Adrenal gland (tissue), 12 donors: ENCODE measurements around the gene INO80C. TPM values are rescaled to one million over a fixed set of nuclear protein-coding genes. Genes with fewer than 3 reads are reported as not detected.

Source experiments
- DNase-seq, 7 donors: peaks; one replicate each; pipeline ENCODE4 v3.0.0-alpha.2; 2019 to 2020
- H3K27ac ChIP-seq, 5 donors: fragments of 200-600 bp; sonication (generic) in 4 of 5; 1 replicate in 3 of 5; 2 replicates in 2 of 5; pipeline versions ENCODE4 v1.5.1 to v1.8.0; 2016 to 2020; ENCODE audit warnings: mild to moderate bottlenecking in 1 of 5
- H3K27me3 ChIP-seq: fragments of 200-600 bp; 2 replicates; pipeline ENCODE4 v1.8.0; 2021
- H3K36me3 ChIP-seq, 2 donors: fragments of 200-600 bp; replicated peaks in 1 of 2; 1 replicate in 1 of 2; 2 replicates in 1 of 2; pipeline versions ENCODE4 v1.5.1 to v1.8.0; 2018 to 2022
- H3K4me1 ChIP-seq, 2 donors: fragments of 200-600 bp; replicated peaks in 1 of 2; 1 replicate in 1 of 2; 2 replicates in 1 of 2; pipeline versions ENCODE4 v1.5.1 to v1.8.0; 2018 to 2021
- H3K4me3 ChIP-seq, 4 donors: fragments of 200-600 bp; sonication (generic) in 3 of 4; one replicate each; pipeline ENCODE4 v1.5.1; 2016 to 2018
- H3K9me3 ChIP-seq, 3 donors: fragments of 200-600 bp; sonication (generic) in 1 of 3; replicated peaks in 1 of 3; 1 replicate in 2 of 3; 2 replicates in 1 of 3; pipeline versions ENCODE4 v1.5.1 to v1.8.0; 2016 to 2021
- POLR2A ChIP-seq, 2 donors: fragments of 450-650 bp; IDR thresholded peaks; one replicate each; pipeline ENCODE4 v1.6.1; 2017; ENCODE audit warnings: antibody characterized with exemption in 2 of 2, mild to moderate bottlenecking in 2 of 2, moderate library complexity in 1 of 2
- WGBS, 4 donors: extraction: QIAGEN DNeasy Blood & Tissue Kit in 2 of 4; methylation state at CpG; one replicate each; pipeline versions ENCODE4 v1.1.5 to v1.1.7; 2013 to 2017; 5-methylcytosine and 5-hydroxymethylcytosine counted together
- intact Hi-C, 2 donors: fragments of 100-400 bp; cut with DNase I; formaldehyde crosslinking; loops; one replicate each; pipeline versions ENCODE4 v1.14.1 to v1.15.0; 2022 to 2023
- polyA plus RNA-seq, 3 donors: library from polyadenylated mRNA; stranded (reverse); fragments of 200-250 nt in 2 of 3; fragments of 350-450 nt in 1 of 3; fragmentation: Illumina TruSeq in 1 of 3; extraction: RNeasy Lipid Tissue Mini Kit (QIAGEN cat#74804) in 1 of 3; gene quantifications; one replicate each; pipeline ENCODE4 v1.2.3, GENCODE V29; 2013 to 2014
- total RNA-seq, 9 donors: library from RNA; depleted of rRNA in 4 of 9; stranded (reverse); fragments of >200 nt in 4 of 9; fragments of 120-200 nt in 1 of 9; fragmentation: NEBNext Ultra II Directional in 1 of 9; extraction: Animal tissue kit (Norgen Biotek cat#: 25700) in 1 of 9; gene quantifications; one replicate each; pipeline versions ENCODE4 v1.1.0 to v1.2.4, GENCODE V29; 2013 to 2023
- TF ChIP-seq, protein P1 (sequence below), 6 experiments: fragments of 450-650 bp in 4 of 6; fragments of 200-600 bp in 2 of 6; sonication (generic) in 1 of 6; IDR thresholded peaks; 1 replicate in 5 of 6; 2 replicates in 1 of 6; pipeline versions ENCODE4 v1.5.1 to v1.8.0; 2016 to 2021; ENCODE audit warnings: antibody characterized with exemption in 6 of 6, mild to moderate bottlenecking in 2 of 6, moderate library complexity in 1 of 6
- donor health status: healthy with polysubstance abuse.
- donor health status: Bipolar disorder and iron deficiency.
- donor health status: DM: yes; HTN: yes; CAD: no.
- donor health status: DM: no; HTN: no; CAD: no.
- donor health status: DM: no; HTN: no; CAD: no.
- donor health status: DM: yes; HTN: yes; CAD: no.

INO80C gene
- total and polyA plus RNA-seq, 12 donors, result 3.6 to 29.6 (median 19.6) TPM

DNA sequence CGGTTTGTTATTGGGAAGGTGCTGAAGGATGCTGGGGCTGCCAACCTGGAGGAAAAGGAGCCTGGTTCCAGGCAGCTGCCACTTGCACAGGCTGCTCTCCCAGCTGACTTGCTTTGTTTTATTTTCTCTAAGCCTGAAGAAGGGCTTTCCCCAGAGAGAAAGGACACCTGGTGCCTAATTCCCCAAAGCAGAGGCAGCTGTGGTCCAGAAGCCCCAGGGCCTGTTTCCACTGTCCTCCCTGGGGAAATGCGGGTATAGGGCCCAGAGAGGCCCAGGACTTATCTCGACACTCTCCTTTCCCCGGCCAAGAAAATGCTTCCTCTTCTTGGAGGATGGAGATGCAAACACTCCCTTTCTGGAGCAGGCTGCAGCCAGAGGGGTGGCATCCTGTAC is 30.1 kb downstream of the INO80C start:
- peaks cover 0 to 8% of the 10 kb centered on the region in 2 donors for H3K4me1 ChIP-seq
- DNase-seq, result no peak
- intact Hi-C loops, result no loop called here

DNA sequence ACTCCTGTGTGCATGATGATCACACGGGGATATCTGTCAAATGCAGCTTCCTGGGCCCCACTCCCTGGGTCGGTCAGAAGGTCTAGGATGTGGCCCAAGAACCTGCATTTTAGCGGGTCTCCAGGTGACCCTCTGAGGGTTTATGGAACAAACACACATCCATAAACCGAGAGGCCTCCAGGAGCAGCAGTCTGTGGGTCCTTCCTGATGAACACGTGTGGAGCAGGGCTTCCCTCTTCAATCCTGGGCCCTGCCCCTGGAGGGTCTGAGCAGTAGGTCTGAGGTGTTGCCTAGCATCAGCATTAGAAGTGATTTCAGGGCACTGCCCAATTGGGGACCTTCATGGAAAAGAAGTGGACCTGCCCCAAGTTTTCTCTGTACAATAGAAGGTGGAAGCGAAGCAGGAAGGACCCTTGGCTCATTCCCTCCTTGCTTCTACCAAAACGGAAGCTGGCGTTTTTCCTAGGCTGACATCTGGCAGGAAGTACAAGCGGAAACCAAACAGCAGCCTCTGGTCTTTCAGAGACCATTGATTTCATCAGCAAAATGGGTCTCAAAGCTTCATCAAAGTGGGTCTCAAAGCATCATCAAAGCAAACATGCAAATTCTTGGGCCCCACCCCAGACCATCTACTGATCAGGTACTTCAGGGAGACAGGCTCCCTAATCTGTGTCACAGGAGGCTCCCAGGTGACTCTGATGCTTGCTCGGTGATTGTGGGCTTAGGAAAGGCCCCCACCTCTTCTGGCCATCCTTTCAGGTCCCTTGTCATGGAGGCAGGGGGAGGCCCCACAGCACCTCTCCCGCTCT is 30.7 kb downstream of the INO80C start:
- WGBS, 4 donors, result 79 to 90% (median 82%) methylated on average over 9 to 11 of the region's 11 CpGs
- Histone ChIP-seq H3K27me3 (no peaks in the 10 kb centered on the region), H3K4me1 (peaks cover 0 to 8% of the 10 kb centered on the region in 2 donors), H3K36me3 (no peaks in the 10 kb centered on the region), H3K27ac (no peak overlapping the region), H3K4me3 (no peak overlapping the region), H3K9me3 (no peaks in the 10 kb centered on the region)
- TF ChIP-seq, protein P1, sequence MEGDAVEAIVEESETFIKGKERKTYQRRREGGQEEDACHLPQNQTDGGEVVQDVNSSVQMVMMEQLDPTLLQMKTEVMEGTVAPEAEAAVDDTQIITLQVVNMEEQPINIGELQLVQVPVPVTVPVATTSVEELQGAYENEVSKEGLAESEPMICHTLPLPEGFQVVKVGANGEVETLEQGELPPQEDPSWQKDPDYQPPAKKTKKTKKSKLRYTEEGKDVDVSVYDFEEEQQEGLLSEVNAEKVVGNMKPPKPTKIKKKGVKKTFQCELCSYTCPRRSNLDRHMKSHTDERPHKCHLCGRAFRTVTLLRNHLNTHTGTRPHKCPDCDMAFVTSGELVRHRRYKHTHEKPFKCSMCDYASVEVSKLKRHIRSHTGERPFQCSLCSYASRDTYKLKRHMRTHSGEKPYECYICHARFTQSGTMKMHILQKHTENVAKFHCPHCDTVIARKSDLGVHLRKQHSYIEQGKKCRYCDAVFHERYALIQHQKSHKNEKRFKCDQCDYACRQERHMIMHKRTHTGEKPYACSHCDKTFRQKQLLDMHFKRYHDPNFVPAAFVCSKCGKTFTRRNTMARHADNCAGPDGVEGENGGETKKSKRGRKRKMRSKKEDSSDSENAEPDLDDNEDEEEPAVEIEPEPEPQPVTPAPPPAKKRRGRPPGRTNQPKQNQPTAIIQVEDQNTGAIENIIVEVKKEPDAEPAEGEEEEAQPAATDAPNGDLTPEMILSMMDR (IDR thresholded peaks at IDR 0.05), result no peak
- TF ChIP-seq POLR2A (IDR thresholded peaks at IDR 0.05), result no peak
- DNase-seq, result peak in 2 of 7 donors; percentile 16 to 21
- intact Hi-C loops, result no loop called here

More for the DNA sequence above, 30.1 kb downstream of the INO80C start:
- no peak for TF ChIP-seq POLR2A (IDR thresholded peaks at IDR 0.05)
- TF ChIP-seq, protein P1 (IDR thresholded peaks at IDR 0.05), result no peak
- no peaks in the 10 kb centered on the region for H3K9me3 ChIP-seq
- H3K36me3 ChIP-seq, result no peaks in the 10 kb centered on the region
- 76 to 87% (median 82%) methylated on average over 3 to 4 of the region's 4 CpGs for WGBS, 4 donors
- no peak overlapping the region for H3K27ac ChIP-seq
- no peak overlapping the region for H3K4me3 ChIP-seq
- H3K27me3 ChIP-seq, result no peaks in the 10 kb centered on the region

DNA sequence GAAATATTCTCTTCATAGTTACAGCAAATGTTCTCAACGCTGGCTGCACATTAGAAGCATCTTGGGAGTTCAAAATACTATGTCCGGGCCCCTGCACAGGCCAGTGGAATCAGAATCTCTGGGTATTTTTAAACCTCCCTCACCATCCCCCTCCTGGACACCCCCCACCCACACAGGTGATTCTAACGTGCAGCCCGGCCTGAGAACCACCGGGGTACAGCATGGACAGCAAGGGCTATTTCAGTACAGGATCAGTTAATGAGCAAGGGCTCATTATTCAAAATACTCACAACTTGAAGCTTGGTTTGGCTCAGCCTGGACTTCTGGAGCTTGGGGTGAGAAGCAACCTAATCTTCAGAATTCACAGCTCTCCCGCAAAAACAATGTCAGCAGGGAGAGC is 31.4 kb downstream of the INO80C start:
- Histone ChIP-seq H3K27ac (no peak overlapping the region), H3K36me3 (no peaks in the 10 kb centered on the region), H3K4me1 (peaks cover 0 to 8% of the 10 kb centered on the region in 2 donors), H3K4me3 (no peak overlapping the region), H3K9me3 (no peaks in the 10 kb centered on the region), H3K27me3 (no peaks in the 10 kb centered on the region)
- TF ChIP-seq, protein P1 (IDR thresholded peaks at IDR 0.05), result no peak
- no peak for TF ChIP-seq POLR2A (IDR thresholded peaks at IDR 0.05)
- intact Hi-C loops, result no loop called here
- WGBS, 4 donors, result 90 to 96% (median 96%) methylated on average over 4 to 6 of the region's 6 CpGs
- DNase-seq, result no peak

DNA sequence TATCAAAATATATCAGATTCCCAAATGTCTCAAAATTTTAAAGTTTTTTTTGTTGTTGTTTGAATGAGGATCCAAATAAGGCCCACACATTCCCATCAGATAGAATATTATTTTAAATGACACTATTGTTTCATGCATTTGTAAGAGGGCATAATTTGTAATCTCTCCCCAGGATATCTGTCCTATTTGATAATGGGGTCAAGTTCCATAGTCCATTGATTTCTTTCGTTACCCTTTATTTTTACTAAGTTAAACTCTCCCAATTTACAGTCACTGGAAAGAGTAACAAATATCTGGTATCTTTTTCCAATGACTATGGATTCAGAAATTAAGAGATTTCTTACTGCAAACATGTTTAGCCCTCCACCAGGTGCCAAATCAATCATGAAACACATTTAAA is 32.4 kb downstream of the INO80C start:
- no peak overlapping the region for H3K27ac ChIP-seq
- no peaks in the 10 kb centered on the region for H3K36me3 ChIP-seq
- DNase-seq, result no peak
- intact Hi-C loops, result no loop called here
- H3K27me3 ChIP-seq, result no peaks in the 10 kb centered on the region
- peaks cover 0 to 8% of the 10 kb centered on the region in 2 donors for H3K4me1 ChIP-seq
- no peak overlapping the region for H3K4me3 ChIP-seq
- WGBS, 4 donors, result 91 to 98% (median 93%) methylated on average over 1 of the region's 1 CpG
- no peaks in the 10 kb centered on the region for H3K9me3 ChIP-seq
- TF ChIP-seq POLR2A (IDR thresholded peaks at IDR 0.05), result no peak
- TF ChIP-seq, protein P1 (IDR thresholded peaks at IDR 0.05), result no peak
